Dermis microvascular lymphatic vessel endothelial cell (primary cell): Measurements from ENCODE around the gene PRKG1. TPM values are rescaled to one million over a fixed set of nuclear protein-coding genes. Genes with fewer than 3 reads are reported as not detected.
"Not testable (repeated sequence)": the region's sequence is repeated elsewhere in the genome, so short reads cannot be mapped to it uniquely, and the experiment has no call there.

Experiments
- DNase-seq, 2 donors: peaks; one replicate each; pipeline versions ENCODE4 v3.0.0 to v3.0.0-alpha.2; 2010; ENCODE audit warnings: low read depth in 2 of 2
- total RNA-seq: library from RNA; depleted of rRNA; stranded (reverse); fragments of >200 nt; gene quantifications from 2 replicates; pipeline ENCODE4 v1.2.1, GENCODE V29; 2014

PRKG1 gene
- total RNA-seq, 1 donor from 2014 or later, result 0.64 TPM

- peak; percentile 52 to 59 for DNase-seq
These were observed 348.2 kb downstream of the PRKG1 start for GRCh38 chr10:51422311-51423120.

GRCh38 chr10:51423121-51423452, 348.8 kb downstream of the PRKG1 start:
- DNase-seq, result no peak

- DNase-seq, result peak; percentile 65 to 86
These were observed 351.1 kb downstream of the PRKG1 start for GRCh38 chr10:51425431-51425830.

GRCh38 chr10:51427758-51428157, 353.5 kb downstream of the PRKG1 start:
- DNase-seq, result no peak

- DNase-seq, result peak; percentile 66 to 68
These were observed 356.2 kb downstream of the PRKG1 start for GRCh38 chr10:51430506-51430905.

- no peak for DNase-seq
These were observed 359.7 kb downstream of the PRKG1 start for GRCh38 chr10:51433949-51434475.

GRCh38 chr10:51436805-51437204, 362.5 kb downstream of the PRKG1 start:
- no peak for DNase-seq

- DNase-seq, result no peak
These were observed 365.4 kb downstream of the PRKG1 start for GRCh38 chr10:51439645-51440044.

- DNase-seq, result no peak
These were observed 371.3 kb downstream of the PRKG1 start for GRCh38 chr10:51445588-51445987.

- no peak for DNase-seq
These were observed 372.8 kb downstream of the PRKG1 start for GRCh38 chr10:51447119-51447518.

GRCh38 chr10:51455762-51456161, 381.5 kb downstream of the PRKG1 start:
- not testable (repeated sequence) for DNase-seq

GRCh38 chr10:51459476-51459875, 385.2 kb downstream of the PRKG1 start:
- DNase-seq, result no peak

GRCh38 chr10:51462076-51462779, 387.9 kb downstream of the PRKG1 start:
- DNase-seq, result no peak

- peak in 1 of 2 donors; percentile 2 for DNase-seq
These were observed 394.1 kb downstream of the PRKG1 start for GRCh38 chr10:51468424-51468823.

- DNase-seq, result no peak
These were observed 395.4 kb downstream of the PRKG1 start for GRCh38 chr10:51469686-51470085.

- no peak for DNase-seq
These were observed 397.0 kb downstream of the PRKG1 start for GRCh38 chr10:51471271-51471670.

GRCh38 chr10:51472154-51472553, 397.9 kb downstream of the PRKG1 start:
- DNase-seq, result no peak

- DNase-seq, result no peak
These were observed 405.4 kb downstream of the PRKG1 start for GRCh38 chr10:51479711-51480110.

- DNase-seq, result no peak
These were observed 411.4 kb downstream of the PRKG1 start for GRCh38 chr10:51485668-51486067.

- no peak for DNase-seq
These were observed 413.3 kb downstream of the PRKG1 start for GRCh38 chr10:51487576-51487975.

GRCh38 chr10:51488766-51489408, 414.6 kb downstream of the PRKG1 start:
- DNase-seq, result no peak

- no peak for DNase-seq
These were observed 424.1 kb downstream of the PRKG1 start for GRCh38 chr10:51498424-51498823.
